GM18868 (cell line): ENCODE data around the gene LOXHD1.

Experiments
- ATAC-seq: cut with Tn5 transposase; IDR thresholded peaks from one replicate; pipeline ENCODE4 v1.9.1; 2021; ENCODE audit warnings: mild to moderate bottlenecking, moderate library complexity; ENCODE audit not compliant: unreplicated experiment

Gene LOXHD1

DNA sequence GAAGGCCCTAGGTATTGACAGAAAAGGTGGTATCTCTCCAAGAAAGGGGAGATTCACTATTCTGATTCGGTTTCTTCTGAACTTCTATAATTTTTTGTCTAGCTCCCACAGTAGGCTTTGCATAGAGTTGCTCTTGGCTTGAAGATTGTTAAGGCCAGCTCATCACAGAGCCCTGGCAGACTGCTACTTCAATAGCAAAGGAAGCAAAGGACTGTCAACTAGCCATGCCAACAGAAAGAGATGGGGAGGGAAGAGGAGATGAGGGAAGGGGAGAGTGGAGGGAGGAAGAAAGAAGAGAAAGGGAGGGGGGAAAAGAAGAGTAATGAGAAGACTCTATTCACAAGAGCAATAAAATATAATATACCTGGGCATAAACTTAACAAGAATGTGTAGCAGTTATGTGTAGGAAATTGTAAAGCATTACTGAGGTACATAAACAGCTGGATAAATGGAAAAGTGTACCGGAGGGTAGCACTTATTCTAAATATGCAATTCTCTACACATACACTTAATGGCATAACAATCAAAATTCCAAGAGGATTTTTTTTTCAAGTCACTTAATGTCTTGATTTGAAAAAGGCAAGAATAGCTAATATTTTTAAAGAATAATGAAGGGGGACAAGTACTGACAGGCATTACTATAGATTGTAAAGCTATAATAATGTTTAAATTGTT, 102.5 kb downstream of the LOXHD1 start:
- no peak for ATAC-seq

DNA sequence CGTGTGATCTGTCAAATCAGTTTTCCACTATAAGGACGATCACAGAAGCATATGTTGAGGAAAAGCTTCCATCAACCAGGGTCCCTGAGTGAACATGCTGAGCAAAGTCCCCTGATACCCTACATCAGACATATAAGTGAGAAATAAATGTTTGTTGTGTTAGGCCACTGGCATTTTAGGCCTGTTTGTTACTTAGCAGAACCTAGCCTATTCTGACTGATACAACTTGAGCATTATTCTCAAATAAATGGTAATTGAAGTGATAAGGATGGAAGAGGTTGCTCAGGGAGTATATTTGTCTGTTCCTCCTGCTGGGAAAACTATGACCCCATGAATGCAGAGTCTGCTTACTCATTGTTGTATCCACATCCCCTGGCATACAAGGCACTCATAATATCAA, 106.4 kb downstream of the LOXHD1 start:
- ATAC-seq: no peak

DNA sequence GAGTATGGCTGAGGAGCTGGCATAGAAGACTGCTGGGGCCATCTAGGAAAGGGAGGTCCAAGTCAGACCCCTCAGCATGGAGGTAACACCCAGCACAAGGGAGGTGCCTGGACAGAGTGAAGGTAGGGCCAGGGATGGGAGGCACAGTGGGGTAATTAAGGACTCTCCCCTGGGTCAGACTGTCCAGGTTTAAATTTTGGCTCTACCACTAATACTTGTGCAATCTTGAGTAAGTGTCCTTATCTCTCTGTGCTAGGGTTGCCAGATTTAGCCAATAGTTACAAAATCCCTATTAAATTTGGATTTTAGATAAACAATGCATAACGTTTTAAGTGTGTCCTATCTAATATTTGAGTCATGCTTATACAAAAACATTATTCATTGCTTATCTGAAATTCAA, 109.5 kb downstream of the LOXHD1 start:
- ATAC-seq: no peak

DNA sequence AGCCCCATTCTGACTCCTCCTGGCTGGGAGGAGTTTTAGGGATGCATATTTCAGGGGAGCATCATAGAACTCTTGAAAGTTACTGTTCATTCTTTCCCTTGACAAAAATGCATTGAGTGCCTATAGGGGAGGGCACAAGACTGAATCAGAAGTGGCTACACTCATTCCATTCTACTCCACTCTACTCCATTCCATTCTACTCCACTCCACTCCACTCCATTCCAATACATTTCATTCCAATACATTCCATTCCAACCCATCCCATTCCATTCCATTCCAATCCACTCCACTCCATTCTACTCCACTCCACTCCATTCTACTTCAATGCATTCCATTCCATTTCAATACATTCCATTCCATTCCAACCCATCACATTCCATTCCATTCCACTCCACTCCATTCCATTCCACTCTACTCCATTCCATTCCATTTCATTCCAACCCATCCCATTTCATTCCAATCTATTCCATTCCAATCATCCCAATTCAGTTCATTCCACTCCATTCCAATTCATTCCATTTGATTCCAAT, 110.8 kb downstream of the LOXHD1 start:
- ATAC-seq: no peak

DNA sequence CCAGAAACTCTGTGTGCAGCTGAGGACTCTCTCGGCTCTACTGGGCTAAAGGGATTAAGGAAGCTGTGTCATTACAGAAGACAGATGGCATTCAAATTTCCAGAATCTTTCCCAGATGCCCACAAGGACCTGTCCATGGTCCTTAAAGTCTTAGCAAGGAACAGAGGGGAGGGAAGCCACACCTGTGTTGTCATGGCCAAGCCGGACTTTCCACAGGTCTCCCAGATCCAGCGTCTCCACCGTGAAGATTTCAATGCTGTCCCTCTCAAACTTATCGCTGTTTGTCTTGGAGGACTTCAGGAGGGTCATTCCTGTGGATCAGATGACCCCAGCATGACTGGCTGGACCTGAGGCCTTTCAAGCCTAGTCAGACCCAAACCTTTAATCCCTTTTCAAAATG, 114.5 kb downstream of the LOXHD1 start:
- no peak for ATAC-seq

DNA sequence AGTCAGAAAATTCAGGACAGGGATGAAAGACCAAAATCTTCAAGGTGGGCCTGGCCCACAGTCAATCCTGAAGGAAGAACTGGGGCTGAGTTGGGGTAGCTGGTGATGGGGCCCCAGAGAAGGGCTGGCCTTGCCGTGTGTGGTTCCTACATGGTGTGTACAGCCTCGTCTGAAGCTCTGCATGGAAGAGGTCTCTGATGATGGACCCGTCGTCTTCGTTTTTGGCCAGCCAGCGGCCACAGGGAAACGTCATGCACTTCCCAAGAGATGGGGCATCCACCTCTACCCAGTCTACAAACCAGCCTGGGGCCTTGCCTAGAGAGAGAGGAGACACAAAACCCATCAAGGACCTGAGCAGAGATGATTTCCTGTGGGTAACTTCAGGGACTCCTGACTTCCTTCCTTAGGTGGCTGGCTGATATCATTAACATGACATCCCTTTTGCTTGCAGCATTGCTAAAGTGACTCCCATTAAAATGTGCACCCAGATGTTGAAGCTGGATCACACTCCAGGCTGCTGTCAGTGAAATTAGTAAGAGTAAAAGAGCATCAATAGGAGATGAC, 115.3 kb downstream of the LOXHD1 start:
- no peak for ATAC-seq

DNA sequence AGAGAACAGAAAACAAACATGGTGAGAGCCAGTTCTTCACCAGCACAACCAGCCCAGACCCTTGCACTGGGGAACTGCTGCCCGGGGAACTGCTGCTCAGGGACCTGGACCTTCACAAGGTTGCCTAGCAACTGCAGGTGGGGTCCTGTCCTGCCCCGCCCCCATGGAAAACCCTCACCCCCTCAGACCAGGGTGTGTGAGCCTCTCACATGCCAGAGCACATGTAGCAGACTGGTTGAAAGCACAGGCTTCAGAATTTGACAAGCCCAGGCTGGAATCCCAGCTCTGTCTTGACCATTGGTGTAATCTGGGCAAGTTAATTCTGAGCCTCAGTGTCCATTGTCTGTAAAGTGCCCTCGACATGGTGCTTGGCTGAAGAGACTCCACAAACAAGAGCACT, 118.6 kb downstream of the LOXHD1 start:
- no peak for ATAC-seq

DNA sequence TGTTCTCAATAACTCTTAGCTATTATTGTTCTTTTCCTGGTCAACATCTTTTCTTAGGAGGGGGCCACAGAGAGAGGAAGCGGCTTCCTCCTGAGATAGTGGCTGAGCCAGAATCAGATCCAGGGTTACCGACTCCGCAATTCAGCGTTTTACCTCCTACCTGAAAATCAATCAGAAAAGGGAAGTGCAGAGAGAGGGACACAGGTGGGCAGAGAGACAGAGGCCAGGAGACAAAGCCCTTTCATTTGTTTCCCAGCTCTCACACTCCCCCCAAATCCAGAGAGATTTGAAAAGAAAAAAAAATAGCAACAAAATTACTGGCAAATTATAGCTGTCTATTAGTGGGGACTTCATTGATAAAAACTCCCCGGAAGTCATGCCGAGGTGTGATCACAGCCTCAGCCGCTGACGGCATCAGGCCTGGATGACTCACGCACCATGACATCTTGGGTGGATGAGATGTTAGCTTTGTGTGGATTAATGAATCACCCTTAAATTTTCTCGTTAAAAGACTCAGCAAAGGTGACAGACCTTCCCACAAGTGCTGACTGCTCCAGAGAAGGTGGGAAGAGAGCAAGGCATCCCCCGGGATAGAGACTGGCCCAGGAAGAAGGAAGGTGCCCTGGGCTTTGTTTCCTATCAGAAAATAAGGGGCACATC, 120.7 kb downstream of the LOXHD1 start:
- ATAC-seq: no peak

DNA sequence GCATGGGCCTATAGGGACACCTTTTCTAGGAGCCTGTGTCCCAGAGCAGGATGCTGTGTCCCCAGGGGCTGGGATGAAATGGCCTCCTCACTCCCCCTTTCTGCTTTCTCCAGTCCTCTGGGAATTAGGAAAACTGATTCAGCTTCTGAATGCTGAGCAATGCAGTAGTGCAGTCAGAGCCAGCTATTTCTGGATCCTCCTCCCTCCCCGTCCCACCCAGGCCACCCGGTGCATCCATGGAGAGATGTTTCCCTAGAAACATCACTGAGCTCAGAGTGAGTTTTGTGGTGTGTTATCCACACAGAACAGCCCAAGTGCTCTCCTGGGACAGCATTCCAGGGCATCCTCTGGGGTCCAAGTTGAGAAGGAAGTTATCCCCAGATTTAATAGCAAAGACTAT, 125.5 kb downstream of the LOXHD1 start:
- ATAC-seq: no peak

DNA sequence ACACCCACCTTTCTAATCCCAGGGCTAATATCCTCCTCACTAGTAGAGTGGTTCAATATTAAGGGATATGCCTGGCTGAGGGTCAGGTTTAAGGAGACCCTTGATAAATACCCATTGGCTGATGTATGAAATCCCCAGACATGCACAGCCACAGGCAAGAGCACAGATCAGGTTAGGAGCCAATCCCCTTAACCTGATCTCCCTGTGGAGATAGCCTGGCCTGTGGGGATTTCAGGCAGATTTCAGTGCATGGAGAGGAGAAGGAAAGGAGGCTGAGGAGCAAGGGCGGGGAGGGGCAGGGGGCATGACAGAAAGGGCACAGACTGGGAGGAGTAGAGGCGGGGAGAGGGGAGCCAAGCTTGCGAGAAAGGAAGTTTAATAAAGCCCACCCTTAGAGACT, 129.0 kb downstream of the LOXHD1 start:
- no peak for ATAC-seq

DNA sequence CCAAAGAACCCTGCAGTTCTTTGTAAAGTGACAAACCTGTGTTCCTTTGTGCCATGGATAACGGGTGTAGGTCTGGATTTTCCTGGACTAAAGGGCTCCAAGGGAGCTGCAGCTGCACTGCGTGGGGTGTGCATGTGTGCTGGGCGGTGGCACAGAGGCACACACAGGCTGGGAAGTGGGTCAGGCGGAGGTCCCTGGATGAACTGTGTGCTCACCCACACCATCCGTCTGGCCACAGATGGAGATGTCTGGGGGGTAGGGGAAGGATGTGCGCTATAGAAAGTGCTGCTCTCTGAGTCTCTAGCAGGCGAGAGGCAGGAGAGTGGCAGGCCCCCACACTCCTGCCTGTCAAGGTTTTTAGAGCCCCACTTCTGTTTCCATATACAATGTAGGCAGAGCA, 137.2 kb downstream of the LOXHD1 start:
- no peak for ATAC-seq

DNA sequence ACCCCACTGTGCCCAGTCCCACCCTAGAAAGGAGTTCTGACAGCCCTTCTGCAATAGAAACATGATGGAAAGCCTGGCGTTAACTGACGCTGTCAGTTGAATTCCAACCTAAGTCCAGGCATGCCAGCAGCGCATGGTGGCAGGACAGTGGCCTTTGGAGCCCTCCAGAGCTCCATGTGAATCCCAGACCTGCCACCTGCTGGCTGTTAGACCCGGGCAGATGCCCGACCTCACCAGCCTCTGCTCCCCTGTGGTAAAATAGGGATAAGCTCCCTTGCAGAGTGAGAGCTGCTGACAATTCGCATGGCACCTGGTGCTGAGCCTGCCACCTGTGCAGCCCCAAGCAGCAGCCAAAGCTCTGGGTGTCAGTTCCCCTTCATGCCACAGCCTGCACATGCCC, 138.6 kb downstream of the LOXHD1 start:
- ATAC-seq: no peak

DNA sequence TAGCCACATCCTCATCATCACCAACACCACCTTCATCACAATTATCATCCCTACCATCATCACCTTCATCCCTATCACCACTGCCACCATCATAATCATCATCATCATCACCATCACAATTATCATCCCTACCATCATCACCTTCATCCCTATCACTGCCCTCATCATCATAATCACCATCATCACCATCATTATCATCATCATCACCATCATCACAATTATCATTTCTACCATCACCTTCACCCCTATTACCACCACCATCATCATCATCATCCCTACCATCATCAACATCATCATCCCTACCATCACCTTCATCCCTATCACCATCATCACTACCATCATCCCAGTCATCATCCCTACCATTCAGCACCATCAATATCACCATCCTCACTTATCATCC, 140.5 kb downstream of the LOXHD1 start:
- no peak for ATAC-seq

DNA sequence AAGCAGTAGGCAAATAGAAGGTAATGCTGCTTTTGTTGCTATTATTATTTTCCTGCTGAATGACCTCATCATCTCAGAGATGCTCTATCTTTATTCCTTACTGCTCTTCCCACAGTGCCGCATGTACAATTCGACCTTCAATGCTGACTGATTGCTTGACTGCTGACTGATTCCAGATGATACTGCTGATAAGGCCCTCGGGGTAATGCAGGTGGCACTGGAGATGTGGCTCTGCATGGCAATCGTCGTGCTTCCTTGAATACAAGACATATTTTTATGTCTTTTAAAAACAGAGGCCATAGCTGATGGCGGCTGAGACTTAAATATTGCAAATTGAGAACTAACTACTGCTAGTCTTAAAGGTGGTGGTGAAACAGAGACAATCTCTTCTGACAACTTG, 146.6 kb downstream of the LOXHD1 start:
- ATAC-seq: no peak

DNA sequence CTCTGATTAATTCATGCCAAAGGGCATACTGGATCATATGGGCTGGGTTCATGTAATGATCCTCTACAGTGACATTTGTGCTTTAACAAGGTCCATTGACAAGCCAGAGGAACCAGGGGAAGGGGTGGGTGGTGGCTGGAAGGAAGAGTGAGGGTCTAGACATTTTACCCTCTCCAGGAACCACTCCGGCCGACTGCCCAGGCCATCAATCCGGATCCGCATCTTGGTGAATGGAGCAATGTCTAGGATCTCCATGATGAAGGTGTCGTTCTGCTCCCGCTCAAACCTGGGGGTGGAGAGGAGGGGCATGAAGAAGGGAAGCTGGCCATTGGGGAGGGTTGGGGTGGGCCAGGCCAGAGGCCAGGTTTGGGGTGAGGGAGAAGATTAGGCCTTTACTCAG, 147.5 kb downstream of the LOXHD1 start:
- ATAC-seq: no peak

DNA sequence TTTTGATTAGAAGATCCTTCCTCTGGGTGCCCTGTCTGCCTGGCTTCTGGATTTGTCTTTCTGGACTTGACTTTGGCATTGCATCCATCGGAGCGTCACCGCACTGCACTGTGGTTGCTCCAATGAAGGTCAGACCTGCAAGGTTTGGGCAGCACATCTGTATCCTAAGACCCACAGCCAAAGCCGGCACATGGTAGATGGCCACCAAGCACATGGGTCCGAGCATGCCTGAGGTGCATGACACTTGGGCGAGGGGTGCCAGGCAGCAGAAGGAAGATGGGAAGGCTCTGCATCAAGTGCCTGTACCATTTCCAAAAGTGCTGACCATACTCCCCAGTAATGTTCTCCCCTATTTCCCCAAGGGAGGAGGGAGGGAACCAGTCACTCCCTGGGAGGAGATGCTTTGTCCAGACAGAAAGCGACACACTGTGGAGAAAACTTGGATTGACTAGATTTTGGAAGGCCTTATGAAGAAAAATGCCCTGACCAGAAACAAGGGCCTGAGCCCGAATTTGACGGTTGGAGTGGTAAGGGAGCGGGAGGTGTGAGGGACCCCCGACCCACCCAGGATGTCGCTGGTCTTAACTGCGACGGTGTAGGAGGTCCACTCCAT, 149.9 kb downstream of the LOXHD1 start:
- no peak for ATAC-seq

DNA sequence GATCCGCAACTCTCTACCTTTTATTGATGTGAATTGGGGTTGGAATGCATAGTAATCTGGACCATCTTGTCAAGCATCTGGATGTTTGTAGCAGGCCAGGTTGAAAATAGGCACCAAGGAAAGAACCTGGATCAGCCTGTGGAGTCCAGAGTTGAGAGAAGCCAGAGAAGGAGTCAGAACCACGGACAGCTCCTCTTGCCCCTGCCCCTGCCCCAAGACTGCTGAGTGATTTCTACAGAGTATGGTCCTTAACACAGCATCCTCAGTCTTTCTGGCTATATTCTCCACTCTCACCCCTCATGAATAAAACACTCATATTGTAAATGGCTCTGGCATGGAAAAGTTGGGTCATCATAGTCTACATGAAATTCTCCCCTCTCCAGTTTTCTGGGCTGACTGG, 154.6 kb downstream of the LOXHD1 start:
- ATAC-seq: no peak

DNA sequence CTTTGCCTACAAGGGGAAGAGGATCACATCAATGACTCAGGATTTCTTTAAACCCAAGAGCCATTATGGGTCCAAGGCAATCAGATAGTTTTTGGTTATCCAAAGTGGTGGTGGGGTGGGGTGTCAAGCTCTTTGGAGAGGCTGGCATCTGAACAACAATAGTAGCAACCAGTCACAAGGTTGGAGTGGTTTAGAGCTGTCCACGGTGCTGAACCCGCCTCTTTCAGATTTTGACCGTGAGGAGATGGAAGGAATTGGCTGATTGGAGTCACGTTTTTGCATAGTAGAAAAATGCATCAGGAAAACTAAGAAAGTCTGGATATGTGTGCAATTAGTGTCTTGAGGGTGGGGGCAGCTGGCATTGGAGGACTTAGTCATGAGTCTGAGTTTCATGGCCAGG, 159.9 kb downstream of the LOXHD1 start:
- no peak for ATAC-seq

DNA sequence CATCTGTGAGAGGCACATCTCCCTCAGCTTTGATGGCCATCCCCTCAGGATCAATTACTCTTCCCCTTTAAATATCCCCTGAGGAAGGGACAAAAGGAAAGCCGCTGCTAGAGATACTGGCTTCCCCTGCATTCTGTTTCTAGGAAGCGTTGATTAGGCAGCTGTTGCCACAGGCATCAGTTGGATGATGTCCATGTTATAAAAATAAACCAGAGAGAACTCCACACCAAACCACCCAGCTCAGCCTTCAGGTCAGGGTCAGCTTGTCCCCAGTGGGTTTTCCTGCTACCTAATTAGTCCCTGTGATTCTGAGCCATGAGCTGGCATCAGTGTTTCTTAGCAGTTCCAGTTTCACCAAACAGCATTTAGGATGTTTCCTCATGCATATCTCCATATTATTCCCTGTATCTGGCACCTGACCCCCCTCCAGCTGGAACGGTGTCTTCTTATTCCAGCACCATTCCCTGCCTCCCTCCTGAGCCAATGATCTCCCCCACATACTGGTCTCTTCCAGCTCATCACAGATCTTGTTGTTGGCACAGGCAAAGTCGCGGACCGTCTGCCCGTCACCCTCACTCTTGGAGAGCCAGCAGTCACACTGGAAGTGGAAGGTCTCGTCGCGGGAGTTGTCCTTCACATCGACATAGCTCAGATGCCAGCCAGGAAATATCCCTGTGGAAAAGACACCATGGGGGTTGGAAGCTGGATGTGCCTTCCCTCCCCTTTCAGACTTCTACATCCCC, 168.4 kb downstream of the LOXHD1 start:
- ATAC-seq: no peak

DNA sequence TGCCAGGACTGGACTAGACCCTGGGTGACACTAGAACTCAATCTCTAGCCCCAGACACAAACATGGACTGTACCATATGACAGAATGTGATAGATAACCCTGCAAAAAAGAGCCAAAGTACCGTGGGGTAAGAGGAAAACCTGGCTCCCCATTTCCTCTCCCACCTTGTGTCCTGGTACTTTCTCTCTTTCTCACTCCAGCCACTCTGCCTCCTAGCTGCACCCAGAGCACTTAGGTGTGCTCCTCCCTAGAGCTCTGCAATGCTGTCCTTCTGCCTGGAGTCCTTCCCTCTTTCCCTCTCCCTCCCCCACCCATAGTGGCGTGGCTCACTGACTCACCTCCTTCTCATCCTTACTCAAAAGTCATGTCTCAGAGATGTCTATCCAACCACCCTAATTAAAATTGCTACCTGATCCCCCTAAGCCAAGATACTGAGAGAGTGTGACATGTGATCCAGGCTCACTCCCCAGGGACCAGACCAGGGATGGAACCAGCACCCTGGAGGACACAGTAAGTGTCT, 171.3 kb downstream of the LOXHD1 start:
- no peak for ATAC-seq

DNA sequence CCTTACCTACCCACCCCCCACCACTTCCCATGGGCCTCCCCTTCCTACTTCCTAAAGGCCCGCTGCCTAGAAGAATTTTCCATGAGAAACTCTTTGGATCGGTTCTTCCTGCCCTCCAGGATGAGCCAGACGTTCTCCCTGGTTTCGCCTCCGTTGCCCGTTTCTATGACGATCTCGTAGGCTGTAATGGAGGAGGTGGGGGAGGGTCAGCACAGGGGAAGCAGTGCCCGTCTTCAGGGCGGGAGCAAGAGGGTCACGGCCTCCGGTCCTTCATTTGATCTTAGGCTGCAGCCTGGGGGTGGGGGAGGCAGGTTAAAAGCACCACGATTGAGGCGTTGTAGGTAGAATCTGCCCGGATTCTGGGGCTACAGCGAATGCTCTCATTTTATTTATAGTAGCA, 172.0 kb downstream of the LOXHD1 start:
- ATAC-seq: no peak
